GM12865 (cell line): Measurements from ENCODE around the gene NFATC1.

Source experiments
- DNase-seq: peaks from one replicate; pipeline ENCODE4 v3.0.0; 2010; ENCODE audit warnings: low read depth
- H3K4me3 ChIP-seq: 2 replicates; pipeline ENCODE4 v1.5.1; 2011; ENCODE audit warnings: mild to moderate bottlenecking, low read depth, low read length, control low read depth
- TF ChIP-seq, protein P1 (sequence below): IDR thresholded peaks from 2 replicates; pipeline ENCODE4 v1.5.1; 2011; ENCODE audit warnings: low read length, control low read depth, low read depth, inconsistent platforms; ENCODE audit not compliant: insufficient read depth; ENCODE audit errors: missing control alignments

The NFATC1 gene

DNA sequence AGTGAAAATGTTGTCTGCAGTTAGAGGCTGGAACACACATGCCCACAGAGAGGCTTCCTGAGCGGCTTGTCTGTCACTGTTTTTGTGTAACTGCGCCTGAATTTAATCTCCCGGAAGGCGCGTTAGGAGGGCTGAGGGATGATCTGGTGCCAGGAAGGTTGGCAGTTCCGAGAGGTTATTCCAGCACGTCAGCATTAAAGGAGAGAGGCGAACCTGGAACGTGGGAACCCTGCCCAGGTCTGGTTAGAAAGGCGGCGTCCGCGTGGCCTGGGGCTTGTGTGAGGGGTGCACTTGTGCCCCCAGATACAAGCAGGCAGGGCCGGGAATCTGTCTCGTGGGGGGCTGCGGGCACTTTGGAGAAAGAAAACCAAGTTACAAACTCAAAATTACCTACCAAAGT is 75.3 kb downstream of the NFATC1 start:
- TF ChIP-seq, protein P1, sequence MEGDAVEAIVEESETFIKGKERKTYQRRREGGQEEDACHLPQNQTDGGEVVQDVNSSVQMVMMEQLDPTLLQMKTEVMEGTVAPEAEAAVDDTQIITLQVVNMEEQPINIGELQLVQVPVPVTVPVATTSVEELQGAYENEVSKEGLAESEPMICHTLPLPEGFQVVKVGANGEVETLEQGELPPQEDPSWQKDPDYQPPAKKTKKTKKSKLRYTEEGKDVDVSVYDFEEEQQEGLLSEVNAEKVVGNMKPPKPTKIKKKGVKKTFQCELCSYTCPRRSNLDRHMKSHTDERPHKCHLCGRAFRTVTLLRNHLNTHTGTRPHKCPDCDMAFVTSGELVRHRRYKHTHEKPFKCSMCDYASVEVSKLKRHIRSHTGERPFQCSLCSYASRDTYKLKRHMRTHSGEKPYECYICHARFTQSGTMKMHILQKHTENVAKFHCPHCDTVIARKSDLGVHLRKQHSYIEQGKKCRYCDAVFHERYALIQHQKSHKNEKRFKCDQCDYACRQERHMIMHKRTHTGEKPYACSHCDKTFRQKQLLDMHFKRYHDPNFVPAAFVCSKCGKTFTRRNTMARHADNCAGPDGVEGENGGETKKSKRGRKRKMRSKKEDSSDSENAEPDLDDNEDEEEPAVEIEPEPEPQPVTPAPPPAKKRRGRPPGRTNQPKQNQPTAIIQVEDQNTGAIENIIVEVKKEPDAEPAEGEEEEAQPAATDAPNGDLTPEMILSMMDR, result no peak
- DNase-seq, result no peak
- no peak overlapping the region for H3K4me3 ChIP-seq

DNA sequence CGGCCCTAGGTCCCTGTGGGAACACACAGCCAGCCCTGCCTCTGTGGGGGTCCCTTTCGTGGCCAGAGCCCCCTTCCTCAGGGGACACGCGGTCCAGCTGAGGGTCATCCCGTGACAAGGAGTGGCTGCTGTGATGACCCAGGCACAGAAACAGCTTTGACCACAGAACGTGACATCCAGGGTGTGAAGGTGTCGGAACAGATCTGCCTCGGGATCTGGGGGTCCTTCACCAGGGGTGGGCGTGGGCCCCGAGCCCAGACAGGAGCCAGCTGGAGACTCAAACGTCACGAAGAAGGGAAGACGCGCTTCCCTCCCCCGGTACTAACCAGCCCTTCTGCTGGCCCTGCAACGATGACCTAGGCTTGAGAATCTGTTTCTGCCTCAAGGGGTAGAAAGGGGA is 75.9 kb downstream of the NFATC1 start:
- TF ChIP-seq, protein P1, result no peak
- H3K4me3 ChIP-seq, result no peak overlapping the region
- no peak for DNase-seq

DNA sequence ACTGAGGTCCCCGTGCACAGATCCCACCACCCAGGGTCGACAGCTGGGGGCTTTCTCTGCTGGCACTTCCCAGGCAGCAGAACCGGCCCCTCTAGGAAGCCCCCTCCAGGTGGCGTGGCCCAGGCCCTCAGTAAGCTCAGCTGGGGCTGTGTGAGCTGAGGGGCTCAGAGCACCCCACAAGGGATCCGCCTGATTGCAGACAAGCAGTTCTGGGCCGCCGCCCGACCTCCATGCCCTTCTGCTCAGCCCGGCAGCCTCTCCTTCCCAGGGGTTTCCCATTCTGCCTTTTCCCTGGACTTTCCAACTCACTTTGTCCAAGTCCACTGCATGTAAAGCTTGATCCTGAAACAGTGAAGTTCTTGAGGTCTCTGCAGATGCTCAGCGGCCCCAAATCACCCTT is 76.4 kb downstream of the NFATC1 start:
- TF ChIP-seq, protein P1, result no peak
- no peak for DNase-seq
- H3K4me3 ChIP-seq, result no peak overlapping the region

DNA sequence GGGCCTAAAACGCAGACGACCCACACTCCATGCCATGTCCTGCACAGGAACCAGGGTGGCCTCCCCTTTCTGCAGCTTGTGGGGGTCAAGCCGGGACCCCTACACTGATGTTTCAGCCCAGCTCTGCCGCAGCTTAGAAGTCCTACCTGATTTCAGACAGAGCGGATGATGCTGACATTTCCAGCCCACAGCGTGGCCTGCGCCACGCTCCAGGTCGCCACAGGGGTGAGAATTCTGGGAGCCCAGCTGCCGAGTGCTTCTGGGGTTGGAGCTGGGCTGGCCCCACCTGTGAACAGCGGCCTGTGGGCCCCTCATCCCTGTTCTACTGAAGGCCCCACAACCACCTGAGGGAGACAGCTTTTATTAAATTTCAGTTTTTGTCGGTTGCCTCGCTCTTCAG is 77.2 kb downstream of the NFATC1 start:
- TF ChIP-seq, protein P1, result no peak
- DNase-seq, result no peak
- no peak overlapping the region for H3K4me3 ChIP-seq

DNA sequence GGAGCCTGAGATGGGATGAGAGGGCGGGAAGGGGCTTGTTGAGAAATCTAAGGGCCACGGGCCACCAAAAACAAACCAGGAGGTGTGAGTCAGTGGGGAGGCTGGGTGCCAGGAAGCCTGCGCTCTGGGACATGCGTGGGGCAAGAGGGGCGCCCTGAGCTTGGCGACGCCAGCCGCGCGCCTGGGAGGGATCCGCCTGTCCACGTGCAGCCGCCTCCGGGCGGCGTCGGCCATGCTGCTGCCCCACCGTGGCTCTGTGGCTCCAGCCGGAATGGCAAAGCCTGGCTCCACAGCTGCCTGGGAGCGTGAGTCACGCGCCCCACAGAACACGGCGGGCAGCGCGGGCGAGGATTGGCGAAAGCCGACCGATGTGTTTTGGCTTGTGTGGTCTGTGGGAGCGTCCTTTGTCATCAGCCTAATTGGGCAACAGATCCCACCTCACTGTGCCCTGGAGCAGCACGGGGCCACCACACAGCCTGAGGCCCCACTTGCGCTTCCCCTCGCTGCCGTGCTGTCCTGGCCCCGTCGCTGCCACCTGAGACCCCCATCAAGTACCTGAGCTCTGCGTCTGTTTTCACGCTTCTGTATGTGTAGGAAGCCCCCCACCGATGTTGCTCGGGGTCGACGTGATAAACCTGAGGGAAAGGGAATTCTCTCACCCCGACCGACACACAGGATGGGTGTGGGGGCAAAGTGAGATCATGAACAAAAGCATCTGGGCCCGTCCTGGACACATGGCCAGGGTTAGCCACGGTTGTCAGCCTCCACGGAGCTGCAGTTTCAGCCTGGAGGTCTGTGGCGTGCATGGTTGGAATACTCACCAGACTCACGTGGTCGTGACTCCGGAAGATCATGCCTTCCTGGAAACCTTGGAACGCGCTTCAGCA is 80.5 kb downstream of the NFATC1 start:
- DNase-seq, result no peak
- TF ChIP-seq, protein P1, result no peak
- no peak overlapping the region for H3K4me3 ChIP-seq

DNA sequence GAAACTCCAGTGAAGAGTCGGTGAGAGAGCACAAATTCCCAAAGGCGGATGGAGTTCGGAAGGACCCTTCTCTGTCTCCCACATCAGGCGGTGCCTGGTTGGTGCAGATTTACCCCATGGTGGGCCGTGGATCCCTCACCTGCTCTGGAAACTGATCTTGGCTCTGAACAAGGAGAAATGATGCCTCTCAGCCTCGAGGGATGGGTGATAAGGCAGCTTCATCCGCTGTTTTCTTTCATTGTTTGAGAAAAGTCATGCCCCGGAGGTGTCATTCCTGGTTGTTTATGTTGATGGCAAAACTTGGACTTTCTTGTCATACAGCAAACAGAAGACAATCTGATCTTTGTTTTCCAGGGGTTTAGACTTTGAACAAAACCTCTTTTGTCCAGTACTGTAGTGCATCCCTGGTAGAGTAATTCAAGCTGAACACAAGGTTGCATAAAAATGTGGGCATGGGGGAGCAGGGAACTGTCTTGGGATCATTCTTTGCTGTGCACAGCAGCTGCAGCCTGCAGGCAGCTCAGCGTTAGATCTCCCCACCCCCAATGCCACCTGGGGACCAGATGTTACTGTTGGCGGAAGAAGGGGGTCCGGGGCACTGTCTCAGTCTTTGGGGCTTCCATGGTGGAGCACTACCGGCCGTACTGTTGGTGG is 81.3 kb downstream of the NFATC1 start:
- TF ChIP-seq, protein P1, result no peak
- H3K4me3 ChIP-seq, result no peak overlapping the region
- DNase-seq, result no peak
